Upper lobe of left lung (tissue), 6 donors: ENCODE results near the gene TPM2. TPM values are rescaled to one million over a fixed set of nuclear protein-coding genes. Genes with fewer than 3 reads are reported as not detected.

Source experiments
- ATAC-seq, 2 donors: fragments of 200-7000 bp; cut with Tn5 transposase; one replicate each; pipeline ENCODE4 v1.9.1; 2022; ENCODE audit warnings: mild to moderate bottlenecking in 2 of 2, moderate library complexity in 2 of 2; ENCODE audit not compliant: low FRiP score in 2 of 2
- DNase-seq, 2 donors: peaks; one replicate each; pipeline ENCODE4 v3.0.0-alpha.2; 2019 to 2020
- H3K27ac ChIP-seq, 4 donors: fragments of 200-600 bp; sonication (generic); one replicate each; pipeline ENCODE4 v1.5.1; 2016 to 2019
- H3K27me3 ChIP-seq, 4 donors: fragments of 200-600 bp; sonication (generic); one replicate each; pipeline ENCODE4 v1.5.1; 2017 to 2019
- H3K36me3 ChIP-seq, 4 donors: fragments of 200-600 bp; sonication (generic); one replicate each; pipeline ENCODE4 v1.5.1; 2016 to 2019
- H3K4me1 ChIP-seq, 4 donors: fragments of 200-600 bp; sonication (generic); one replicate each; pipeline ENCODE4 v1.5.1; 2018 to 2019
- H3K4me3 ChIP-seq, 4 donors: fragments of 200-600 bp; sonication (generic); one replicate each; pipeline ENCODE4 v1.5.1; 2017 to 2019; ENCODE audit warnings: mild to moderate bottlenecking in 2 of 4, moderate library complexity in 1 of 4
- H3K9me3 ChIP-seq, 4 donors: fragments of 200-600 bp; sonication (generic); one replicate each; pipeline ENCODE4 v1.5.1; 2018 to 2019
- CTCF ChIP-seq, 6 experiments: fragments of 450-650 bp in 4 of 6; fragments of 200-600 bp in 2 of 6; sonication (generic) in 2 of 6; IDR thresholded peaks; one replicate each; pipeline ENCODE4 v1.5.1; 2016 to 2019; ENCODE audit warnings: antibody characterized with exemption in 6 of 6
- EP300 ChIP-seq, 4 donors: sonication (generic); formaldehyde crosslinking; IDR thresholded peaks; one replicate each; pipeline ENCODE4 v1.5.1; 2017; ENCODE audit warnings: antibody characterized with exemption in 4 of 4, control low read depth in 2 of 4
- POLR2A ChIP-seq, 4 donors: fragments of 450-650 bp; IDR thresholded peaks; one replicate each; pipeline ENCODE4 v1.5.1; 2016 to 2017; ENCODE audit warnings: antibody characterized with exemption in 4 of 4, mild to moderate bottlenecking in 2 of 4
- POLR2AphosphoS5 ChIP-seq, 2 donors: sonication (generic); formaldehyde crosslinking; IDR thresholded peaks; one replicate each; pipeline ENCODE4 v1.5.1; 2017; ENCODE audit warnings: antibody characterized with exemption in 2 of 2
- WGBS, 2 donors: methylation state at CpG; one replicate each; pipeline ENCODE4 v1.1.5; 2017 to 2018; 5-methylcytosine and 5-hydroxymethylcytosine counted together
- total RNA-seq, 6 donors: library from RNA; depleted of rRNA in 4 of 6; stranded (reverse); fragments of >200 nt in 4 of 6; gene quantifications; one replicate each; pipeline versions ENCODE4 v1.1.0 to v1.2.1, GENCODE V29; 2016 to 2021
- donor health status: DM: no; HTN: no; CAD: no; lungs with moderate emphysema.
- donor health status: DM: no; HTN: yes; CAD: no; lungs with severe emphysema.

The TPM2 gene
- total RNA-seq, 6 donors from 2014 or later: 89.3 to 265 (median 214) TPM

DNA sequence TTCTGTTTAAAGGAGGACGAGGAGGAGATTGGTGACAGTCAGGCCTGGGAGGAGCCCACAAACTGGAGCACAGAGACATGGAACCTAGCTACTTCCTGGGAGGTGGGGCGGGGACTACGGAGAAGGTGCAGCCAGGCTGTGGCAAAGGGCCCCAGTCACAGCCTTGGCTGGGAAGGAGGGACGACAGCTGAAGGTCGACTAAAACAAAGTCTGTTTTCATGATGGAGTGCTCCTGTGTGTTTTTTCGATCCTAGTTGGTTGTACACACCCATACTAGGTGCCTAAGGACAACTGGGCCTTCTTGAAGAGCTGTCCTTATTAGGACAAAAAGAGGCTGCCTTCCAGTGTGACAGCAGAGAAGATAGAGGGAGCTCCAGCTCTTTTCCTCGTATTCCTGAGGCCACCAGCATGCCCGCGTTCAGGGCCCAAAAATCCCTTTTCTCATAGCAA lies 28.7 kb downstream of the TPM2 start:
- no peak for ATAC-seq
- Histone ChIP-seq H3K4me1 (peaks cover 25 to 64% (median 38%) of the 10 kb centered on the region in 4 donors), H3K9me3 (no peaks in the 10 kb centered on the region), H3K27ac (peak overlapping the region; percentile 8 to 97 (median 54)), H3K36me3 (peaks cover 0 to 26% (median 12%) of the 10 kb centered on the region in 4 donors), H3K4me3 (no peak overlapping the region), H3K27me3 (no peaks in the 10 kb centered on the region)
- TF ChIP-seq POLR2AphosphoS5 (IDR thresholded peaks at IDR 0.05): no peak
- peak in 2 of 6 experiments; percentile 22 to 40 for TF ChIP-seq CTCF (IDR thresholded peaks at IDR 0.05)
- TF ChIP-seq POLR2A (IDR thresholded peaks at IDR 0.05): no peak
- no peak for TF ChIP-seq EP300 (IDR thresholded peaks at IDR 0.05)
- 47 to 63% methylated on average over 7 to 9 of the region's 9 CpGs for WGBS, 2 donors
- DNase-seq: peak in 1 of 2 donors; percentile 35

GRCh38 chr9:35659340-35659739 lies 30.4 kb downstream of the TPM2 start:
- peak overlapping the region; percentile 97 to 99 (median 98) for H3K27ac ChIP-seq
- ATAC-seq: no peak
- peaks cover 16 to 48% (median 30%) of the 10 kb centered on the region in 4 donors for H3K4me1 ChIP-seq
- no peak for TF ChIP-seq POLR2A (IDR thresholded peaks at IDR 0.05)
- TF ChIP-seq CTCF (IDR thresholded peaks at IDR 0.05): no peak
- peak in 1 of 2 donors; percentile 15 for TF ChIP-seq POLR2AphosphoS5 (IDR thresholded peaks at IDR 0.05)
- no peak for TF ChIP-seq EP300 (IDR thresholded peaks at IDR 0.05)
- 54 to 72% methylated on average over 3 of the region's 3 CpGs for WGBS, 2 donors
- H3K36me3 ChIP-seq: peaks cover 0 to 26% (median 12%) of the 10 kb centered on the region in 4 donors
- H3K9me3 ChIP-seq: no peaks in the 10 kb centered on the region
- peak overlapping the region in 3 of 4 donors; percentile 68 to 90 (median 86) for H3K4me3 ChIP-seq
- no peaks in the 10 kb centered on the region for H3K27me3 ChIP-seq
- no peak for DNase-seq

DNA sequence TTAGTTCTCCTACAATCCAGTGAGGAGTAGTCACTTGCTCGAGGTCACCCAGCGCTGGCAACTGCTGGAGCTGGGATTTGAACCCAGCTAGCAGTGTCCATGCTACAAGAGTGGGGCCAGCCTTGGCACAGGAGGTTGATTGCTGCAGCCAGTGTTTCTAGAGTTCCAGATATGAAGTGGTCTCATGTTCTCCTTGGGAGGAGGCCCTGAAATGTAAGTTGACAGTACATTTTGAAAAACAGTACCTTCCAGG lies 30.8 kb downstream of the TPM2 start:
- TF ChIP-seq POLR2A (IDR thresholded peaks at IDR 0.05): no peak
- no peak for TF ChIP-seq POLR2AphosphoS5 (IDR thresholded peaks at IDR 0.05)
- TF ChIP-seq EP300 (IDR thresholded peaks at IDR 0.05): no peak
- TF ChIP-seq CTCF (IDR thresholded peaks at IDR 0.05): no peak
- Histone ChIP-seq H3K4me3 (peak overlapping the region; percentile 68 to 97 (median 88)), H3K9me3 (no peaks in the 10 kb centered on the region), H3K27me3 (no peaks in the 10 kb centered on the region), H3K4me1 (peaks cover 16 to 47% (median 29%) of the 10 kb centered on the region in 4 donors), H3K27ac (peak overlapping the region; percentile 97 to 99 (median 98)), H3K36me3 (peaks cover 0 to 26% (median 12%) of the 10 kb centered on the region in 4 donors)
- ATAC-seq: peak in 1 of 2 donors; percentile 1
- 0 to 4% methylated on average over 2 of the region's 2 CpGs for WGBS, 2 donors
- no peak for DNase-seq

DNA sequence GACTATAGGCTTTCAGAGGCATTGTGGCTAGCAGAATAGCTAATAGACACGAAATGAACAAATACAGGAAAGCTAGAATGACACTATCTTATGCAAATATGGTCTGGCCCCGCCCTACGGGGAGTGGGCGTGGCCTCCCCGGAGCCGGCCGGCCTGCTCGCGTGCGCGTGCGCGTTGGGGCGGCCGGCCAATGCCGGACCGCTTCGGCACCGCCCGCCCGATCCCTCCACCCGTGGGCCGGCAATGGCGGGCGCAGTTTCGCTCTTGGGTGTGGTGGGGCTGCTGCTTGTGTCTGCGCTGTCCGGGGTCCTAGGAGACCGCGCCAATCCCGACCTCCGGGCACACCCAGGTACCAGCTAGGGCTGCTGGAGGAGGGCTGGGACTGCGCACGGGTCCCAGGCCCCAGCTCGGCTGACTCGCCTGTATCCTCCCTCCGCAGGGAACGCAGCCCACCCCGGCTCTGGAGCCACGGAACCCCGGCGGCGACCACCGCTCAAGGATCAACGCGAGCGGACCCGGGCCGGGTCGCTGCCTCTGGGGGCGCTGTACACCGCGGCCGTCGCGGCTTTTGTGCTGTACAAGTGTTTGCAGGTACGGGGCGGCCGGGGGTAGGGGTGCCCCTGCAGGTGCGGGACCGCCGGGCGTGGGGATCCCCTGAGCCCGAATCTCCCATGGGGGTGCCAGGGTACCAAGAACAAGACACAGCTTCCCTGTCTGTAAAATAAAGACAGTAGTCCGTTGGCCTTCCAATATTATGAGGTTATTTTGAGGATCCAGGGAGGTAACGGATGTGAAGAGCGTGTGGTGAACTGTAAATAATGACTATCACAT lies 31.4 kb downstream of the TPM2 start, which contains the start of gene CCDC107:
Gene CCDC107 (plus strand): TSS at position 156 of the 831 bp plus-strand sequence. CDS start 88 bp downstream, at position 244.
- Histone ChIP-seq H3K36me3 (peaks cover 0 to 26% (median 12%) of the 10 kb centered on the region in 4 donors), H3K27me3 (no peaks in the 10 kb centered on the region), H3K27ac (peak within 1 kb of the TSS; percentile 97 to 99 (median 98)), H3K4me1 (peaks cover 16 to 48% (median 29%) of the 10 kb centered on the region in 4 donors), H3K4me3 (peak within 1 kb of the TSS; percentile 68 to 97 (median 88)), H3K9me3 (no peaks in the 10 kb centered on the region)
- DNase-seq: peak; percentile 84 to 97
- WGBS, 2 donors: 0 to 1% methylated on average over 19 to 61 of the region's 67 CpGs
- TF ChIP-seq POLR2AphosphoS5 (IDR thresholded peaks at IDR 0.05) (peak; percentile 84 to 88), CTCF (IDR thresholded peaks at IDR 0.05) (peak; percentile 46 to 86 (median 73)), POLR2A (IDR thresholded peaks at IDR 0.05) (peak in 3 of 4 donors; percentile 88 to 97 (median 94)), EP300 (IDR thresholded peaks at IDR 0.05) (peak in 1 of 4 donors; percentile 1)
- peak; percentile 95 for ATAC-seq
